ENCODE data around the gene B3GALT5.

B3GALT5 gene

DNA sequence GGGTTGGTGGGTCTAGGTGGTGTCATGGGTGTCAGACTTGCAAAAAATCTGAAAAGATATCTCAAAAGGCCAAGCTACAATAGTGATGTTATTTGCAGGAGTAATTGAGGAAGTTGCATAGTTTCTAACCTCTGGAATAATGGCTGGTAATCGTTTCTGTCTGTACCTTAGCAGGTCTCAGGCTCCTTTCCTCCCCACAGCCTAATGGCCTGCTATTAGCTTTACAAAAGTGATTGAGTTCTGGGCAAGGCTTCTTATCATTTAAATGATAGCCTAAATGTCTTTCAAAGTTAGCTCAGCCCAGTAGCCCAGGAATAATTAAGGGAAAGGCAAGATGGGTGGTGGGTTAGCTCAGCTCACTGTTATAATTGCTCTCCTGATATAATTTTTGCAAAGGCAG, 94.6 kb downstream of the B3GALT5 start:
- DNase-seq: no peak

DNA sequence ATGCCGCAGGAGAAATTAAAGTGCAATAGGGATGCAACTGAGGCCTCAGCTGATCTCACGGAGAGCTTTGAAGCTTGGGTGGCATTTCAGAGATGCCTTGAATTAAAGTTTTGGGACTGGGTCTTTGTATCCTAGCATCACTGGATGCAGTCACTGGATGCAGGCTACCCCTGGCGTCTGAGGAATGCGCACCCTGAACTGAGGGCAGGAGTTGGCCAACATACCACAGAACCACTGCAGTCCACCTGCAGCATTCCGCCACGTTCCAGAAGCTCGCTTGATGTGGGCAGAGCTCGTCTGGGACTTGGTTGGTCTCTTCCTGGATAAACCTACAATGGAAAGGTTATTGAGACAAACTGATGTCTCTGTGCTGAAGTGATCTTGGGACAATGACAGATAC, 98.1 kb downstream of the B3GALT5 start:
- no peak for DNase-seq

DNA sequence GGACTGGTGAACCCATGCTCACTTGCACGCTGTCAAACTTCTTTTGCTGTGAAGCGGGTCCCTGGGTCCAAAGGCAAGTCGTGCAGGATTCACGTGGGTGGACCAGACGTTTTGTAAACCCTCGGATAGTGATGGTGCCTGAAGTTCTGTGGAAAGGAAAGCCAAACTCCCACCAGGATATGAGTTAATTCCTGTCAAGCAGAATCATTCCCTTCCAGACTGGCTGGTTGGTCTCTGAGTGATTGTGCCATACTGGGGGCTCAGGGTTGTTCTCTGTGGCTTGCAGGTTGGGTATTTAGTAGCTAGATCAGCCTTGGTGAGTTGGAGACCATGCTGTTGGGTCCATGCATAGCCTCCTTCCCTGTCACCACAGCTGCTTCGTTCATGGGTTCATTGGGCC, 99.5 kb downstream of the B3GALT5 start:
- DNase-seq: no peak

DNA sequence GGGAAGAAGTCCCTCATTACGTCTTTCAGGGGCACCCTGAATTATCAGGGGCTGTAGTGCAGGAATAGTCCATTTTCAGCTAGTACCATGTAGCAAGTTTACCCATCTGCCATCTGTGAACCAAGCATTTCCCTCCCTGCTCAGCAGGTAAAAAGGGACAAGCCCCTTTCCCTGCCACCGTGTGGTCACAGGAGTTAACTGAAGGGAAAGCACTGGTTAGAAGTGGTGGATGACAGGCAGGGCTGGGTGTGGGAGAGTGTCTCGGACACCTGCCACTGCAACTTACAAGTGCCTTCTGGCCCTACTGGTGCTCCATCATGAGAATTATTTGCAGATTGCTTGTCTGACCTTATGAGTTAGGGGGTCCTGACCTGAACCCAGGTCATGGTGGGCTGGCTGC, 100.2 kb downstream of the B3GALT5 start:
- DNase-seq: no peak

DNA sequence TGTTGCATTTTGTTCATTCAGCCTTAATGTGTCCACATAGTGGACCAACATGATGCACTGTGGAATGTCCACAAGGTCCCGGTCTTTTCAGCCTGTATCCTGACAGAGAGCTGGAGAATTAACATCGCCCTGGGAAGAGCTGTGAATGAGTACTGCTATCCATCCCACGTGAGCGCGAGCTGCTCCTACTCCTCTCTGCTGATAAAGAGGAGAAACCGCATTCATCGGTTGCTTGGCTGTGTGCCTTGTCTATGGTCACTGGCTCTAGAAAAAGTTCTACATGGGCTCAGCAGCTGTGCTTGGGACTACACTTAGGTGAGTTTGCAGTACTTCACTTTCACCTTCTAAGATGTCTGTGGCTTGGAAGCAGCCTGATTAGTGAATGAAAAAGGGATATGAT, 101.2 kb downstream of the B3GALT5 start:
- no peak for DNase-seq

DNA sequence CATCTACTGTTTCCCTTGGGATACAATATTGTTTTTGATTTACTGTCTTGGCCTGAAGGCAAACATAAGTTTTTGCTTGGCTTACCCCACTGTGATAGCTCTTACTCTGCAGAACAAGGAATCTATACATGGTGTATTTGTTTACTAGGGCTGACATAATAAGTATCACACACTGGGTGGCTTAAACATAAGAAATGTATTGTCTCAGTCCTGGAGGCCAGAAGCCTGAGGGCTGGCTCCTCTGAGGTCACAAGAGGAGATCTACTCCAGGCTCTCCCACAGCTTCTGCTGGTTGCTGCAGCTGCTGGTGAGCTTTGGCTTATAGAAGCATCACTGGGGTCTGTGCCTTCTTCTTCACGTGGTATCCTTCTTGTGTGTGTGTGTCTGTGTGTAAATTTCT, 101.6 kb downstream of the B3GALT5 start:
- DNase-seq: no peak

DNA sequence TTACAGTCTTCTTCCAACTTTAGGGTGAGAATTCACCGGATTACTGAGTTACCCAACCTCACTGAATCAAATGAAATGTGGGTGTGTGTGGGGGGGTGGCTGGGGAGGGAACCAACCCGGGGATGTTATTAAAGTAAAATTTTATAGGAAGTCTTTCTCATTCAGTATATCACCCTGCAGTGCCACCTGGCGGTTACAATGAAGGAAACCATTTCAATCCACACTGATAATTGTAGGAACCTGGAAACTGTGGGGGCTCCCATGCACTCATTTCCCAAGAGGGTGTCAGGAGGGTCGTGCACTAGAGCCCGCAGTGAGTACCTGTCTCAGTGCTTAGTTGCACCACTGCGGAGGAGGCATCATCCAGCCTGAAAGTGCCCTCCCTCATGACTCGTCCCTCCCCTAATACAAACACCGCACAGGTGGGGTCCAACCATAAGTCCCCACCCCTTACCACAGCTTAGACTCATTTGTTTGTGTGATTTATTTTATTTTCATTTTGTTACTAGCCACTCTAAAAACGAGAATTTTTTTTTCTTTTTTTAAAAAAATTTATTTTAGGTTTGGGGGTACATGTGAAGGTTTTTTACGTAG, 103.2 kb downstream of the B3GALT5 start:
- peak in 1 of 2 donors; percentile 20 for DNase-seq

DNA sequence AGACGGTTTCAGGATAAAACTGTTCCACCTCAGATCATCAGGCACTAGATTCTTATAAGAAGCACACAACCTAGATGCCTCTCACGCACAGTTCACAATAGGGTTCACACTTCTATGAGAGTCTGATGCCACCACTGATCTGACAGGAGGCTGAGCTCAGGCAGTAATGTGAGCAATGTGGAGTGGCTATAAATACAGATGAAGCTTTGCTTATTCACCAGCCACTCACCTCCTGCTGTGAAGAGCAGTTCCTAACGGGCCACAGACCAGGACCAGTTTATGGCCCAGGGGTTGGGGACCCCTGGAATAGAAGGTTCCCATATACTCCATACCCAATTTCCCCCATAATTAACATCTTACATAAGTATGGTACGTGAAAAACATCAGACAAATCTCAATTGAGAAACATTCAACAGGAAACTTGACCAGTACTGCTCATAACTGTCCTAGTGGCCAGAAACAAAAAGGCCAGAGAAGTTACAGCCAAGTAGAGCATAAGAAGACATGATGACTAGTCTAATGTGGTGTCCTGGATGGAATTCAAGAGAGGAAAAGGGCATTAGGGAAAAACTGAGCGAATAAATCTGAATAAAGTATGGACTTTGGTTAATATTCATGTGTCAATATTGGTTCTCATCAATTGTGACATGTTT, 107.5 kb downstream of the B3GALT5 start:
- no peak for DNase-seq

DNA sequence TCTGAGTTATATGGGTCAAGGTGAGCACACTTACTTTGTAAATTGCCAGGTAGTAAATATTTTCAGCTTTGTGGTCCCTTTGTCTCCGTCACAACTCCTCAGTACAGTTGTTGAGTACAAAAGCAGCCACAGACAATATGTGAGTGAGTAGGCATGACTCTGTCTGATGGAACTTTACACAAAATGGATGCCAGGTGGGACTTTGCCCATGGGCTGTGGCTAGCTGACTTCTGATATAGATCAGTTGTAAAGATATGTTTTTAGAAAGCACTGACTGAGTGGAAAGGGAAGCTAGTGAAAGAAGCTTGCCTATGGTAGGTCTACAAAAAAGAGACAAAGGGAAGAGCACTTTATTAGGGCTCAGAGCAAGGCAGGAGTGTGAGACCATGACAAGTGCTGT, 109.1 kb downstream of the B3GALT5 start:
- no peak for DNase-seq
